ENCODE measurements around the gene HOXA6.
A peak's percentile ranks its signal among the peaks of the same experiment; 100 is the strongest.

GRCh38 chr7:27122077-27122910 lies 25.3 kb downstream of the HOXA6 start:
- TF ChIP-seq REST (IDR thresholded peaks at IDR 0.05), result no peak
- no peak for TF ChIP-seq CTCF (IDR thresholded peaks at IDR 0.05)
- TF ChIP-seq JUN (IDR thresholded peaks at IDR 0.05), result peak in 1 of 2 experiments; percentile 47; a peak in 3 of 5 replicates
